SIG-M5 treated with dmso at 0.1 percent for 504 hours (cell line): ENCODE measurements around the gene AKR1C2.
"Not testable (repeated sequence)": the region's sequence is repeated elsewhere in the genome, so short reads cannot be mapped to it uniquely, and the experiment has no call there.

Experiments used
- DNase-seq: peaks from one replicate; lab custom pipeline; 2025; ENCODE audit not compliant: unreplicated experiment; lab: John Stamatoyannopoulos, UW

AKR1C2 gene

GRCh38 chr10:5003127-5004029, at the start of gene AKR1C2:
Gene AKR1C2, minus strand, starts transcription at chr10:5003857. Its CDS starts 22 bp downstream, at chr10:5003835.
- DNase-seq = not testable (repeated sequence)

DNA sequence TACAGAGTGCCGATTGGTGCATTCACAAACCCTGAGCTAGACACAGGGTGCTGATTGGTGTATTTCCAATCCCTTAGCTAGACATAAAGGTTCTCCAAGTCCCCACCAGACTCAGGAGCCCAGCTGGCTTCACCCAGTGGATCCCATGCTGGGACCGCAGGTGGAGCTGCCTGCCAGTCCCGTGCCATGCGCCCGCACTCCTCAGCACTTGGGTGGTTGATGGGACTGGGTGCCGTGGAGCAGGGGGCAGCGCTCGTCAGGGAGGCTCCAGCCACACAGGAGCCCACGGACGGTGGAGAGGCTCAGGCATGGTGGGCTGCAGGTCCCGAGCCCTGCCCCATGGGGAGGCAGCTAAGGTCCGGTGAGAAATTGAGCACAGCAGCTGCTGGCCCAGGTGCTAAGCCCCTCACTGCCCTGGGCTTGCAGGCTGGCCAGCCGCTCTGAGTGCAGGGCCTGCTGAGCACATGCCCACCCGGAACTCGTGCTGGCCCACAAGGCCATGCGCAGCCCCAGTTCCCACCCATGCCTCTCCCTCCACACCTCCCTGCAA, 49.4 kb upstream of the AKR1C2 start:
- DNase-seq = not testable (repeated sequence)

DNA sequence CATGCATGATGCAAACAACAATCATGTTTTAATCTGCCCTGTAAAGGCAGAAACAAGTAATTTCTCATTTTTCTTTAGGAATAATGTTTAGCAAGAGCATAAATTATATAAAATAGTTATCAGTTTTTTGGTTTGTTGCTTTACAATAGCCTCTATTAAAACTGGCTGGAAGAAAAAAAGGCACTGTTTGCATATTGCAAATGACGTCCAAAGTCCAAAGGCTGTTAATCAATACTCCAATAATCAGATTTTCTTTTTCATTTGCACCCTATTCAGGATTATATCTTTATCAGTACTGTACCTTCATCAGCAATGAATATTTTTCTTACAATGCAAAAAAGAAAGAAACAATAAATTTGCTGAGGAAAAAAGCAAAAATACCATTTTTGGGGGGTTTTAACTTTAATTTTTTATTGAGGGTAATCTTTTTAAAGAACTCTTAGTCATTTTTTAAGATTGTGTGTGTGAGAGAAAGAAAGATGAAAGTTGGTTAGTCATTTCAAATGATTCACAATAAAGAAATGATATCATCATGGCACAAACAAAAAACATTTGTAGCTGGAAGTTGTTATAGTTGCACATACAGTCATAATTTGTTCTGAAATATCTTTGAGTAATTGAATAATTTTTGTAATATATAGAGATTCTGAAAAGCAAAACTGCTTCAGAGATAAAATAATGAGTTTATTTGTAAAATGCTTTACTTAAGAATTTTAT, 44.4 kb upstream of the AKR1C2 start:
- no peak for DNase-seq

GRCh38 chr10:5047055-5047454, 43.4 kb upstream of the AKR1C2 start:
- not testable (repeated sequence) for DNase-seq

- no peak for DNase-seq
These were observed 42.8 kb upstream of the AKR1C2 start for GRCh38 chr10:5046410-5046809.

- no peak for DNase-seq
These were observed 41.4 kb upstream of the AKR1C2 start for GRCh38 chr10:5045095-5045494.

DNA sequence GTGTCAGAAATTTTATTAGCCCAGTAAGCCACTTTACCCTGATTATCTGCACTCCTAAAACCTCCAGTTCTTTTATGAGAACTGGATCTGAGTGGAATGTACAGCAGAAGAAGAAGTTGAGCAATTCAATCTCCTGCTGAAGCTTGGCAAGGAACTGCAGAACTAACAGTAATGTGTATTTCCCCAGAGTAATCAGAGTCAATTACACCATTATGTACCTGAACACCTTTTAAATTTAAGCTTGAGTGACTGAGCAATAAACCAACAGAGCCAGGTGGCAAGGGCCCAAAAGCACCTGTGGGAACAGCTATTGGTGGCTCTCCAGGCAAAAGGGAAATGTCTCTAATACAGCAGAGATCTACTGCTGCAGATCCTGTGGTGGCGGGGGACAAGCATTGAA, 40.1 kb upstream of the AKR1C2 start:
- no peak for DNase-seq

GRCh38 chr10:5042922-5043321, 39.3 kb upstream of the AKR1C2 start:
- no peak for DNase-seq

DNA sequence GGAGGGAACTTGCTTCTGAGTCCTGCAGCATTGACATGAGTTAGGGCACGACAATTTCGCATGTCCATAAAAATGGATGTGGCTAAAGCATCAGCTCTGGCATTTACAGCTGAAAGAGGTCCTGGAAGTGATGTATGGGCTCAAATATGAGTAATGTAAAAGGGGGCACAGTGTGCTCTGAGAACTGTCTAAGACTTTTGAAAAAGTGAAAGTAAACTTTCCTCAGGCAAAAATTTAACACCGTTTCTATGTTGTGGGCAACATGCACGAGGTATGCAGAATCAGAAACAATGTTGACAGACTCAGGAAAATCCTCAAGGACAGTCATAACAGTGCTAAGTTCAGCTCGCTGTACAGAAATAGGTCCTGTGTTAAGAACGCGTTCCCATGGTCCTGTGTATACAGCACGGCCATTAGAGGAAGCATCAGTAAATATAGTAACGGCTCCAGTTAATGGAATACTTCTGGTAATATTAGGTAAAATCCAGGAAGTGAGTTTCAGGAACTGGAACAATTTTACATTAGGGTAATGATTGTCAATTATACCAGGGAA, 37.9 kb upstream of the AKR1C2 start:
- DNase-seq = no peak

DNA sequence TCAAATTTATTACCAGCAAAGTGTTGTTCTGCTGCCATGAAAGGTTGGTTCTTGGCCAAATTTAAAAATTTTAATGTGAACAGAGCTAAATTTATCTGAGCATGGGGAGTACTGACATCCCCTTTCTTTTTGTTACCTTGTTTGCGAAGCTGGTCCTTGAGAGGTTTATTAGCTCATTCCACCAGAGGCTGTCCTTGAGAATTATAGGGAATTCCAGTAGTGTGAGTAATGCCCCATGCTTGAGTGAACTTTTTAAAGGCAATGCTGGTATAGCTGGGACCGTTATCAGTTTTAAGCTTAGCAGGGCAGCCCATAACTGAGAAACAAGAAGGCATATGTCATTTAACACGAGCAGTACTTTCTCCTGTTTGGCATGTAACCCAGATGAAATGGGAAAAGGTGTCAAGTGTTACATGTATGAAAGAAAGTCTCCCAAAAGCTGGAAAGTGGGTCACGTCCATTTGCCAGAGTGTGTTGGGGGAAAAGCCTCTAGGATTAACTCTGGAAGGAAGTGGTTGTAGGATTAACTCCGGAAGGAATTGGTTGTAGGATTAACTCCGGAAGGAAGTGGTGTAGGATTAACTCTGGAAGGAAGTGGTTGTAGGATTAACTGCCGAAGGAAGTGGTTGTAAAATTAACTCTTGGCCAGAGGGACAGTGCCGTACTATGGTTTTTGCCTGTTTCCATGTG, 37.3 kb upstream of the AKR1C2 start:
- DNase-seq = no peak

DNA sequence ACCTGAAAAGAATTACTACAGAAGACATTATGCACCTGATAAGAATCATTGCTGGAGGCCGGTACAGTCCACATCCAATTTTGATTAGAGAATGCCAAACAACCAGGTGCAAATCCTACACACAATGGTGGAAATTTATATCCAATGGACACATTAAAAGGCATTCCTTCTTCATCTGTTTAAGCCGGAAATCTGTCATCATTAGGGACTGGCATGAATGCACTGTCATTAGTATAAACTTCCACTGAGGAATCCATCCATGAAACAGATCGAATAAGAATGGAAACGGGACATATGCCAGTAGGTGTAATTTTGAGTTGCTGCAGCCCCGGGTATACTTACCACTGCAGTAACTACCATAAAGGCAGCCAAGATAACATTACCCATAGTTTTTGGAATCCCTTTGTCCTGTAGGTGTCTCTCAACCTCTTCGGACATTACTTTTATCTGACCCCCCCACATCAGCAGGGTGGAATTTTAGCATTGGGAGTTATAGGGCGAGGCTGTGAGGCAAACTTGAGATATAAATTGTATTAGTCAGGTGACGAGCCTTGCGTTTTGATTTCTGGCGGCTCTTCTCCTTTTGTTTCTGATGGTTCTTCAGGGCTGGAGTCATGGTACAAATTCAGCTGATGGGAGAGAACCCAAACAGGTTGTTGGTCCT, 36.5 kb upstream of the AKR1C2 start:
- DNase-seq = no peak

DNA sequence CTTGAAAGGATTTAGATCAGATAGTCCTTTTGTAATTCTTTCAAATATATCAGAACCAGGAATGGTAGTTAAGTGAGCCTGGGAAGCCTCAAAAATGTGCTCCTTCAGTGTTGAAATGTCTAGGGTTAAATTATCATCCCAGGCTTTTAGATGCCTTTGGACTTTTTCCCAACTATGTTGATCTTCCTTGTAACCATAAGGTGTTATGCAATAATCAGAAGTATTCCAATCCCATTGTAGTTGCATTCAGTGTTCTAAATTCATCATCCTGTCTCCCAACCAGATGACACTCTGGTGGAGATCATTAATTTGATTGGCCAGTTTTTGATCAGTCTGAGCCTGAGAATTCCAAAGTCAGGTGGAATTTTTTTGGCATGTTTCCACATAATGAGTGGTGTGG, 35.1 kb upstream of the AKR1C2 start:
- no peak for DNase-seq

DNA sequence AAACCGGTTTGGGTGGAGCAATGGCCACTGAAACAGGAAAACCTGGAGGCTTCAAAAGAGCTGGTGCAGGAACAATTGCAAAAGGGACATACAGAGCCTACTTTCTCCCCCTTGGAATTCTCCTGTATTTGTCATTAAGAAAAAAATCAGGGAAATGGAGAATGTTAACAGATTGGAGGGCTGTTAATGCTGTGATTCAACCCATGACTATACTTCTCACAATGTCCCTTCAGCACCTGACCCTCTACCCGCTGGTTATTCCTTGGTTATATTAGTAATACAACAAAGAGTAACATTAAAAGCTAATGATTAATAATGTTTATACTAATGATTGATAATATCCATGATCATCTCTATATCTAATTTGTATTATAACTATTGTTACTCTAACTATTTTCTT, 34.4 kb upstream of the AKR1C2 start:
- DNase-seq = no peak

- DNase-seq = no peak
These were observed 32.9 kb upstream of the AKR1C2 start for GRCh38 chr10:5036511-5036910.

DNA sequence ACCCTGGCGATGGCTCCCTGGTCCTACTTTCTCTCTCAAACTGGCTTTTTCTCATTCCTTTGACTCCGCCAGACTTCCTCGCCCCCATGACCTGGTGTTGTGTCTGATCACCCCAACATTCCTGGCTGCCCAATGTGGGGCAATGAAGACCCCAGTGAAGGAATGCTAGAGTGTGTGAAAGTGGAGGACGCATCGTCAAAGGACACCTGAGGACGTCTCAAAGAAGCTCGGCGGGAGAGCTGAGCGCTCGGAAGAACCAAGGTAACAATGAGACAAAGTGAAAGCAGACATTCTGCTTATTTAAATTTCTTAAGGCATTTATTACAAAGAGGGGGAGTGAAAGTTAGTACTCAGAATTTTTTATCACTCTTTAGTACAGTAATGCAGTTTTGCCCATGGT, 31.7 kb upstream of the AKR1C2 start:
- DNase-seq = no peak

- no peak for DNase-seq
These were observed 30.9 kb upstream of the AKR1C2 start for GRCh38 chr10:5034588-5034987.

GRCh38 chr10:5033061-5033778, 29.6 kb upstream of the AKR1C2 start:
- peak; percentile 28 for DNase-seq

- DNase-seq = not testable (repeated sequence)
These were observed 28.8 kb upstream of the AKR1C2 start for GRCh38 chr10:5032444-5032843.

DNA sequence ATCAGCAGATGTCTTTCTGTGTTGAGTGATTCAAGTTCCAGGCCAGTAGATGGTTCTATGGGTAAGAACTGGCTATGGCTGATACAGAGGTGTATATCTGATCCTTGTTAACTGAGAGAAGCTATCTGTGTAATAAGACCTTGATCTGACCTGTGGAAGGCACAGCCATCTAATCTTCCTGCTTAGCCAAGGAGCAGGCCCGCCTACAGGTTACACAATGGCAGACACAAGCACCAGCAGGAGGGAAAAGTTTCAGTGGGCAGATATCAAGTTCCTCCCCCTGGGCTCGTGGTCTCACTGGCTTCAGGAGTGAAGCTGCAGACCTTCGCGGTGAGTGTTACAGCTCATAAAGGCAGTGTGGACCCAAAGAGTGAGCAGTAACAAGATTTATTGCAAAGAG, 27.9 kb upstream of the AKR1C2 start:
- not testable (repeated sequence) for DNase-seq

- DNase-seq = no peak
These were observed 27.3 kb upstream of the AKR1C2 start for GRCh38 chr10:5030989-5031388.
